Skeletal muscle cell (primary cell): ENCODE data around the gene TTC16.

Experiments used
- DNase-seq: peaks from one replicate; pipeline ENCODE4 v3.0.0-alpha.2; 2010; ENCODE audit warnings: low read depth
- H3K4me3 ChIP-seq: 2 replicates; pipeline ENCODE4 v1.5.1; 2011; ENCODE audit warnings: low read depth, mild to moderate bottlenecking, control low read depth, low read length, moderate library complexity

The TTC16 gene

GRCh38 chr9:127714951-127715469, 869 bp upstream of the TTC16 start:
- peak overlapping the region; percentile 91 for H3K4me3 ChIP-seq
- DNase-seq: no peak

- H3K4me3 ChIP-seq: peak overlapping the region; percentile 91
- DNase-seq: no peak
These were observed 533 bp downstream of the TTC16 start for GRCh38 chr9:127716412-127716811.

- H3K4me3 ChIP-seq: no peak overlapping the region
- DNase-seq: no peak
These were observed 1.9 kb downstream of the TTC16 start for GRCh38 chr9:127717766-127718165.

GRCh38 chr9:127720031-127720864, 4.4 kb downstream of the TTC16 start:
- no peak overlapping the region for H3K4me3 ChIP-seq
- DNase-seq: no peak

- H3K4me3 ChIP-seq: no peak overlapping the region
- no peak for DNase-seq
These were observed 5.0 kb downstream of the TTC16 start for GRCh38 chr9:127720865-127721227.

- no peak for DNase-seq
These were observed 5.5 kb downstream of the TTC16 start for GRCh38 chr9:127721391-127721821.

GRCh38 chr9:127722055-127722745, 6.3 kb downstream of the TTC16 start:
- H3K4me3 ChIP-seq: no peak overlapping the region
- DNase-seq: no peak

More at GRCh38 chr9:127721391-127721821, 5.5 kb downstream of the TTC16 start:
- no peak overlapping the region for H3K4me3 ChIP-seq

- DNase-seq: no peak
- no peak overlapping the region for H3K4me3 ChIP-seq
These were observed 7.1 kb downstream of the TTC16 start for GRCh38 chr9:127723013-127723412.

- H3K4me3 ChIP-seq: no peak overlapping the region
- DNase-seq: no peak
These were observed 7.6 kb downstream of the TTC16 start for GRCh38 chr9:127723444-127723843.

- no peak for DNase-seq
- H3K4me3 ChIP-seq: no peak overlapping the region
These were observed 8.1 kb downstream of the TTC16 start for GRCh38 chr9:127724012-127724411.

GRCh38 chr9:127726871-127727270, 11.0 kb downstream of the TTC16 start:
- no peak for DNase-seq
- no peak overlapping the region for H3K4me3 ChIP-seq

GRCh38 chr9:127728808-127729207, 12.9 kb downstream of the TTC16 start:
- H3K4me3 ChIP-seq: no peak overlapping the region
- DNase-seq: no peak

- DNase-seq: no peak
- H3K4me3 ChIP-seq: no peak overlapping the region
These were observed 13.8 kb downstream of the TTC16 start for GRCh38 chr9:127729522-127730256.

GRCh38 chr9:127730262-127730661, 14.4 kb downstream of the TTC16 start:
- no peak overlapping the region for H3K4me3 ChIP-seq
- DNase-seq: no peak

- H3K4me3 ChIP-seq: no peak overlapping the region
- no peak for DNase-seq
These were observed 15.0 kb downstream of the TTC16 start for GRCh38 chr9:127730799-127731410.

GRCh38 chr9:127731938-127732337, 16.1 kb downstream of the TTC16 start:
- DNase-seq: no peak
- H3K4me3 ChIP-seq: no peak overlapping the region

GRCh38 chr9:127732444-127732843, 16.6 kb downstream of the TTC16 start:
- H3K4me3 ChIP-seq: no peak overlapping the region
- DNase-seq: no peak

- H3K4me3 ChIP-seq: no peak overlapping the region
- DNase-seq: no peak
These were observed 17.7 kb downstream of the TTC16 start for GRCh38 chr9:127733614-127734013.

- peak overlapping the region; percentile 67 for H3K4me3 ChIP-seq
- DNase-seq: no peak
These were observed 18.4 kb downstream of the TTC16 start for GRCh38 chr9:127734247-127734746.
